BJ (cell line): ENCODE results near the gene AATK. TPM values are rescaled to one million over a fixed set of nuclear protein-coding genes. Genes with fewer than 3 reads are reported as not detected.

Source experiments
- CTCF ChIA-PET: fragments of 350-600 bp; formaldehyde crosslinking; extraction: SDS; loops from one replicate; lab custom pipeline; 2021; ENCODE audit warnings: antibody characterized with exemption, inconsistent platforms; lab: Yijun Ruan, JAX
- POLR2A ChIA-PET: fragments of 300-600 bp; sonication (Branson Sonifier 250); formaldehyde crosslinking; extraction: SDS; loops from one replicate; lab custom pipeline; 2021; ENCODE audit warnings: antibody characterized with exemption; lab: Charles Lee
- DNase-seq: peaks from one replicate; pipeline ENCODE4 v3.0.0-alpha.2; 2011; ENCODE audit warnings: low read depth
- H3K27me3 ChIP-seq: 2 replicates; pipeline ENCODE4 v1.6.0; 2011; ENCODE audit warnings: low read length; ENCODE audit not compliant: control insufficient read depth, insufficient read depth
- H3K36me3 ChIP-seq: 2 replicates; pipeline ENCODE4 v1.5.1; 2011; ENCODE audit warnings: low read length; ENCODE audit not compliant: control insufficient read depth, insufficient read depth
- H3K4me3 ChIP-seq: 2 replicates; pipeline ENCODE4 v1.5.1; 2011; ENCODE audit warnings: low read depth, mild to moderate bottlenecking, control low read depth, low read length
- polyA plus RNA-seq: library from polyadenylated mRNA; depleted of rRNA; stranded (reverse); fragments of >200 nt; gene quantifications from 2 replicates; pipeline ENCODE4 v1.2.3, GENCODE V29; 2011; rRNA removed
- small RNA-seq: library from RNA; depleted of rRNA; stranded (forward); fragments of <200 nt; gene quantifications from one replicate; pipeline ENCODE3, GENCODE V24; 2012; ENCODE audit warnings: low replicate concordance, low read depth; ENCODE audit not compliant: insufficient read length
- TF ChIP-seq, protein P1 (sequence below): IDR thresholded peaks from 2 replicates; pipeline ENCODE4 v1.5.1; 2011; ENCODE audit warnings: low read depth, mild to moderate bottlenecking, control low read depth, inconsistent platforms, low read length, moderate library complexity; ENCODE audit not compliant: insufficient read depth

The AATK gene
- polyA plus RNA-seq, 1 experiment: 0.29 TPM

DNA sequence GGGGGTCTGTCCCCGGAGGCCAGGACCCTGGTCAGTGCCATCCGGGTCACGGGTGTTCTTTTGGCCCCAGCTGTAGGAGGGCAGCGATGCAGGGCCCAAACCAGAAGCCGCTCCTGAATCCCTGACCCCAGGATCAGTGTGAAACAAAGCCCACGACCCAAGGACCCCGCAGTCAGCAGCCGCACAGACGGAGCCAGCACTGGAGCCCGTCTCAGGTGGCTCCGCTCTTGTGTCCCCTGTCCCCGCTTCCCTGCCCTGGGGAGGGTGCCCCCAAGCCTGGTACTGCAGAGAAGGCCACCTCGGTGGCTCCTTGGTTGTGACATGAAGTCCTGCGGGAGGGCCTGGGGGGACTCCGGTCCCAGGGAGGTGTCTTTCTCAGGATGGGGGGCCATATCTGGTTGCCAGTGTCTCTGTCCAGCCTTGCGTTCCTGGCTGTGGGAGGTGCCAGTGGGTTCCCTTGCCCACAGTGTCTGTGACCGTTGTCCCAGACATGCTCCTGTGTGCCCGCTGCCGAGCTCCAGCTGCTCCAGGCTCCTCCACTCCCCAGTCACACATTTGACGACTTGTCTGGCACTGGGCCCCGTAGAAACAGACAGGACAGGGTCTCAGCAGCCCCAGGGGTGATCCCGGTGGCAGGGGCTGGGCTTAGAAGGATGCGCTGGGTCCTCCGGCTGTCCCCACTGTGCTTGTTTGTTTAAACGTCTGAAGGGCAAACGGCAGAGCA, 97.4 kb downstream of the AATK start:
- Histone ChIP-seq H3K4me3 (no peak overlapping the region), H3K36me3 (no peaks in the 10 kb centered on the region; the same call in none of the 2 replicates), H3K27me3 (no peaks in the 10 kb centered on the region)
- no peak for DNase-seq
- CTCF ChIA-PET: interaction anchor here (0.9 kb wide), 1 partner anchor 27 kb away, joined by 3 read pairs; no protein-coding TSS in a partner anchor
- TF ChIP-seq, protein P1, sequence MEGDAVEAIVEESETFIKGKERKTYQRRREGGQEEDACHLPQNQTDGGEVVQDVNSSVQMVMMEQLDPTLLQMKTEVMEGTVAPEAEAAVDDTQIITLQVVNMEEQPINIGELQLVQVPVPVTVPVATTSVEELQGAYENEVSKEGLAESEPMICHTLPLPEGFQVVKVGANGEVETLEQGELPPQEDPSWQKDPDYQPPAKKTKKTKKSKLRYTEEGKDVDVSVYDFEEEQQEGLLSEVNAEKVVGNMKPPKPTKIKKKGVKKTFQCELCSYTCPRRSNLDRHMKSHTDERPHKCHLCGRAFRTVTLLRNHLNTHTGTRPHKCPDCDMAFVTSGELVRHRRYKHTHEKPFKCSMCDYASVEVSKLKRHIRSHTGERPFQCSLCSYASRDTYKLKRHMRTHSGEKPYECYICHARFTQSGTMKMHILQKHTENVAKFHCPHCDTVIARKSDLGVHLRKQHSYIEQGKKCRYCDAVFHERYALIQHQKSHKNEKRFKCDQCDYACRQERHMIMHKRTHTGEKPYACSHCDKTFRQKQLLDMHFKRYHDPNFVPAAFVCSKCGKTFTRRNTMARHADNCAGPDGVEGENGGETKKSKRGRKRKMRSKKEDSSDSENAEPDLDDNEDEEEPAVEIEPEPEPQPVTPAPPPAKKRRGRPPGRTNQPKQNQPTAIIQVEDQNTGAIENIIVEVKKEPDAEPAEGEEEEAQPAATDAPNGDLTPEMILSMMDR: no peak
- POLR2A ChIA-PET: interaction anchor here (0.5 kb wide), 1 partner anchor 11 kb away, joined by 3 read pairs; no protein-coding TSS in a partner anchor

DNA sequence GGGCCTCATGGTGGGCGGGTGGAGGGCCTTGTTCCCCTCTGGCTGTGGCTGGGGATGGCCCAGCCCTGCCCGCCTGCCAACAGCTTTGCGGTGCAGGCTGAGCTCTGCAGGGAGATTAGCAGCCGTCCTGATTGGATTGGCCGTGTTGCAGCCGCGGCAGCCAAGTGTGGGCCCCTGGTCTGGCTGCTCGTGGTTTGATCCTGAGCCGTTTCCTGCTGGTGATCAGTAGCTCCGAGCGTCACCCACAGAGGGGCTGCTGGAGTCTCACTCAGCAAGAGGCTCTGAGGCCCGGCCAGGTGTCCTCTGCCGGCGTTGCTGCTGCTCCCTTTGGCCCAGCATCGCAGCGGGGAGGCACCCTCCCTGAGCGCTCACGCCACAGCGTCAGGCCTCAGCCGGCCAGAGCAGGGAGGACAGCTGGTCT, 98.6 kb downstream of the AATK start:
- H3K36me3 ChIP-seq: no peaks in the 10 kb centered on the region
- ChIA-PET POLR2A (no interaction called here), CTCF (no interaction called here)
- H3K4me3 ChIP-seq: no peak overlapping the region
- DNase-seq: no peak
- H3K27me3 ChIP-seq: no peaks in the 10 kb centered on the region
- TF ChIP-seq, protein P1: no peak

Small RNA genes within 50 kb of the gene (small RNA-seq; reads per million reads assigned to genes)
- gene MIR1250 (not detected), gene MIR3065 (9.5 reads per million, percentile 76 among the genes with 10 or more reads in this experiment), gene MIR657 (not detected)

Other genes starting within 250 kb of the AATK start
- 27.3 and 30.7 TPM in 2 replicates for gene CHMP6, start 174.4 kb downstream of the AATK start, polyA plus RNA-seq
- 7.8 and 12.1 TPM in 2 replicates for gene BAIAP2, start 131.1 kb downstream of the AATK start, polyA plus RNA-seq
- not detected in 2 replicates for gene PVALEF, start 714 bp downstream of the AATK start, polyA plus RNA-seq
- 3.7 and 4.9 TPM in 2 replicates for gene CEP131, start 56.7 kb upstream of the AATK start, polyA plus RNA-seq
- 7.5 and 19.4 TPM in 2 replicates for gene TEPSIN, start 72.8 kb upstream of the AATK start, polyA plus RNA-seq
- gene NDUFAF8, start 73.1 kb upstream of the AATK start, polyA plus RNA-seq: 70.8 and 130 TPM in 2 replicates
- gene SLC38A10, start 129.1 kb upstream of the AATK start, polyA plus RNA-seq: 34.6 and 55.4 TPM in 2 replicates
- gene BAHCC1, start 229.2 kb upstream of the AATK start, polyA plus RNA-seq: 2.3 and 3.1 TPM in 2 replicates